ENCODE results near the gene PPP2R5D. TPM values are rescaled to one million over a fixed set of nuclear protein-coding genes. Genes with fewer than 3 reads are reported as not detected.
A peak's percentile ranks its signal among the peaks of the same experiment; 100 is the strongest.

Gene PPP2R5D
- total RNA-seq, 4 donors from 2014 or later: 38.0 to 87.5 (median 52.9) TPM

DNA sequence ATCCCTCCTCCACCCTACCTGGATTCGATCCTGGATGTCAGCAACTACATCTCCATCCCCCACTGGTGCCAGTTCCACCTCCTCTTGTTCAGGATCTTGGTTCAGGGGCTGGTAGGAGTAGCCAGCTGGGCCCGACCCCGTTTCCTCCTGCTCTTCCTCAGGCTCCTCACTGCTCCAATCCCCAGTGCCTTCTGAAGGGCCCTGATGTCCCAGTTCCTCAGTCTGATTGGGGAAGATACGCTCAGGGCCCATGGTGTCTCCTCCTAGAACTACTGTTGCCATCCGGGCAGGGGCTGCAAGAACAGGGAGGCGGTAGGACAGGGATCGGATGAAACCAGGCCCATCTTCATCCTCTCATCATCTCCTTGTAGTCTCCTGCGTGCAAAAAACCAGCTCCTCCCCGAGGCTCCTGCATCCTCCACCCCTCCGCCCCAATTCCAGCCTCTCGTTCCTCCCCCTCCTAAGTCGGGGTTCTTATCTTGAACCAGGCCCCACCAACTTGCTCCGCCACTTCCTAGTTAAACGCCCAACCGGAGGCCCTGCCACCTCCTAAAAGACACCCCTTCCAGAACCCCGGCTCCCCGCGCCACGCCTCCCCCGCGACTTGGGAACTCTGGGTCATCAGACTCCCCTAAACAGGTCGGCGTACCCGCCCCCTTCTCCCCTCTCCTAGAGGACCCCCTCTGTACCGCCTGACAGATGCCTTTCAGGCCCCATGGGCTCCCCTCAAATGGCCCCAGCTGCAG lies 28.9 kb downstream of the PPP2R5D start:
- H3K27me3 ChIP-seq: no peaks in the 10 kb centered on the region
- H3K27ac ChIP-seq: peak overlapping the region; percentile 76 to 92 (median 85)
- H3K4me1 ChIP-seq: peaks cover 26 to 43% (median 34%) of the 10 kb centered on the region in 4 donors
- intact Hi-C loops (cut with DNase I; ENCODE audit: low total_unique reads) (no loop called here), in situ Hi-C loops (cut with MboI; ENCODE audit: low pct_ligation_motif_present in 1 of 4, low pct_unique_long_range_greater_than_20kb in 1 of 4, low sequenced_read_pairs in 3 of 4) (no loop called here)
- WGBS, 2 donors (ENCODE audit: low coverage in 1 of 2): 2 to 15% methylated on average over 4 to 25 of the region's 25 CpGs
- peaks cover 0 to 3% (median 1%) of the 10 kb centered on the region in 4 donors for H3K36me3 ChIP-seq
- DNase-seq: no peak
- TF ChIP-seq EP300 (IDR thresholded peaks at IDR 0.05; ENCODE audit: low read depth) (no peak), POLR2AphosphoS5 (IDR thresholded peaks at IDR 0.05) (no peak), POLR2A (IDR thresholded peaks at IDR 0.05) (no peak)
- TF ChIP-seq, protein P1, sequence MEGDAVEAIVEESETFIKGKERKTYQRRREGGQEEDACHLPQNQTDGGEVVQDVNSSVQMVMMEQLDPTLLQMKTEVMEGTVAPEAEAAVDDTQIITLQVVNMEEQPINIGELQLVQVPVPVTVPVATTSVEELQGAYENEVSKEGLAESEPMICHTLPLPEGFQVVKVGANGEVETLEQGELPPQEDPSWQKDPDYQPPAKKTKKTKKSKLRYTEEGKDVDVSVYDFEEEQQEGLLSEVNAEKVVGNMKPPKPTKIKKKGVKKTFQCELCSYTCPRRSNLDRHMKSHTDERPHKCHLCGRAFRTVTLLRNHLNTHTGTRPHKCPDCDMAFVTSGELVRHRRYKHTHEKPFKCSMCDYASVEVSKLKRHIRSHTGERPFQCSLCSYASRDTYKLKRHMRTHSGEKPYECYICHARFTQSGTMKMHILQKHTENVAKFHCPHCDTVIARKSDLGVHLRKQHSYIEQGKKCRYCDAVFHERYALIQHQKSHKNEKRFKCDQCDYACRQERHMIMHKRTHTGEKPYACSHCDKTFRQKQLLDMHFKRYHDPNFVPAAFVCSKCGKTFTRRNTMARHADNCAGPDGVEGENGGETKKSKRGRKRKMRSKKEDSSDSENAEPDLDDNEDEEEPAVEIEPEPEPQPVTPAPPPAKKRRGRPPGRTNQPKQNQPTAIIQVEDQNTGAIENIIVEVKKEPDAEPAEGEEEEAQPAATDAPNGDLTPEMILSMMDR (IDR thresholded peaks at IDR 0.05): no peak
- H3K9me3 ChIP-seq: no peaks in the 10 kb centered on the region
- peak overlapping the region; percentile 34 to 94 (median 62) for H3K4me3 ChIP-seq

DNA sequence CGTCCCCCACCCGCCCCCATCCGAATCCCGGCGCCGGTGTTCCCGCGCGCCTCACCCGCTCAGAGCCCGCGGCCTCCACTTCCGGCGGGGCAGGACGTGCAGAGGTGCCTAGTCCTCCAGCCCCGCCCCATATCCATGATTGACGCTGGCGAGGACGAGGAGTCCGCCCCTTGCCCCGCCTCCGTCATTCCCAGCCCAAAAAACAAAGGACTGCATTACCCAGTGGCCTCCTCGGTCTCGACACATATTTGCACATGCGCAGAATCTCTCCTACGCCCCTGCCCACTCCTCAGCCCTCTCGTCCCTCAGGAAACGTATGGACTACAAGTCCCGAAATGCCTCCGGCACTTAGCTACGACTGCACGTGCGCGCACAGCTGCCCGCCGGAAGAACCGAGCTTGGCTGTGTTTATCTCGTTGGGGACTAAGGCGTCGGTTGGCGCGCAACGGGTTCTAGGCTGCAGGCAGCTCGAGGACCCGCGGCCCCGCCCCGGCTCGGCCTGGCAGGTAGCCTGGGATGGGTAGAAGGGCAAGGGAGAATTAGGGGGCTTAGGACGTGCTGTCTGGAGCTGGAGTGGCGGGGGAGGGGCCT lies 29.6 kb downstream of the PPP2R5D start, which contains the start of the genes KLHDC3 and MEA1:
Gene KLHDC3, plus strand, starts transcription at position 407 of the 591 bp plus-strand sequence. CDS start 2,944 bp downstream, outside the sequence.
Gene MEA1, minus strand, starts transcription at position 104 of the 591 bp plus-strand sequence. CDS start 133 bp downstream, outside the sequence.
- in situ Hi-C loops (cut with MboI; ENCODE audit: low pct_ligation_motif_present in 1 of 4, low pct_unique_long_range_greater_than_20kb in 1 of 4, low sequenced_read_pairs in 3 of 4): no loop called here
- peak; percentile 100 for DNase-seq

DNA sequence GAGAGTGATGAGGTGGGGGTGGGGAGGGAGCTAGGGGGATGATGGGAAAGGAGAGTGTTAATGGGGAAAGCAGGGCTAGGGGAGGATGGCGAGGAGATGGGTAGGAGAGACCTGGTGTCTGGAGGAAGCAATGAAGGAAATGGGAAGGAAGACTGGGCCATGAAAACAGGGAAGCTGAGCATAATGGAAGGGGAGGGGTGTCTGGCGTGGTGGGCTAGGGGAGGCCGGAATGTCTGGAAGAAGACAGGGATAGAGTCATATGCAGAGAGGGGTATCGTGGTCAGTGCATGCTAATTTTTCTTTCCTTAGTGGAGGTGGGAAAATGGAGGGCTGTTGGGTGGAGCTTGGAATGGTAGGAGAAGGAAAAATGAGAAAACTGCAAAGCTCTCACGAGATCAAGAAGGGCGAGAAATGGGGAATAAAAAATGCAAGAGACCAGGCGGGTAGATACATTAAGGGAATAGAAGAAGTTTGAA lies 30.1 kb downstream of the PPP2R5D start:
- WGBS, 2 donors (ENCODE audit: low coverage in 1 of 2): 0 to 1% methylated on average over 7 of the region's 7 CpGs
- intact Hi-C loops (cut with DNase I; ENCODE audit: low total_unique reads): no loop called here

More for the DNA sequence above, 29.6 kb downstream of the PPP2R5D start, which contains the start of the genes KLHDC3 and MEA1:
- Histone ChIP-seq H3K9me3 (no peaks in the 10 kb centered on the region), H3K27ac (peak within 1 kb of the TSS; percentile 76 to 92 (median 85)), H3K4me3 (peak within 1 kb of the TSS; percentile 60 to 94 (median 62)), H3K36me3 (peaks cover 0 to 7% (median 2%) of the 10 kb centered on the region in 4 donors), H3K4me1 (peaks cover 26 to 43% (median 34%) of the 10 kb centered on the region in 4 donors), H3K27me3 (no peaks in the 10 kb centered on the region)
- 0% methylated on average over 38 of the region's 51 CpGs; no CpG with 5 or more reads in 1 of the 2 donors for WGBS, 2 donors (ENCODE audit: low coverage in 1 of 2)
- intact Hi-C loops (cut with DNase I; ENCODE audit: low total_unique reads): no loop called here
- TF ChIP-seq POLR2AphosphoS5 (IDR thresholded peaks at IDR 0.05) (peak; percentile 73 to 88 (median 79)), POLR2A (IDR thresholded peaks at IDR 0.05) (peak; percentile 56), EP300 (IDR thresholded peaks at IDR 0.05; ENCODE audit: low read depth) (no peak)

DNA sequence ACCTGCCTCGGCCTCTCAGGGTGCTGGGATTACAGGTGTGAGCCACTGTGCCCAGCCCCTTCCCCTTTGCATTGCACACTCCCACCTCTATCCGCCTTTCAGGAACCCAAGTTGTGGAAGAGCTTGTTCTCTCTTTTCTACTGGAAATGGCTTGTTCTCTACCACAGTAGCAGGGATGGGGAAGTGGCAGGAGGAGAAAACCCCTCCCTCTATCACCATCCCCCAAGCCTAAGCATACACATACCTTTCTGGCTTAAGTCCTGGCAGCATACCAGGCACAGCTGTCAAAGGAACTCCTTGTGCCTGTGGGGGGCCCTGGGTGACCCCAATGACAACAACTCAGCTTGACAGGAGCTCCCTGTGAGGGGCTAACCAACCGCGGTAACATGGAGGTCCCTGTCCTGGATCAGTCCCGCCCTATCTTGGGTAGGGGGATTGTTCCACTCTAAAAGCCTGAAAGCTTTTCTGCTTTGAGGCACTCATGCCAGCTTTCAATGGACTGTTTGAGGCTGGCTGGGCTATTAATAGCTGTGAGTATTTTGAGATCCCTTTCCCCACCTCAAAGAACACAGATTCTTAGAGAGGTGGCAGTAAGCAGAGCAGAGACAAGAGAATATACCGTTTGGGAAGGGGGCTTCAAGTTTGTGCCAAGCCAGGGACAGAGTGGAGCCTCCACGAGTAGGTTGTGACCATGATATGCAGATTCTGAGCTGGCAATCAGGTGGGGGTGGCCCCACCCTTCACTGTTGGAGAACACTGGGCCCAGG lies 32.0 kb downstream of the PPP2R5D start:
- H3K4me1 ChIP-seq: peaks cover 29 to 51% (median 42%) of the 10 kb centered on the region in 4 donors

More for the DNA sequence above, 30.1 kb downstream of the PPP2R5D start:
- peak overlapping the region; percentile 60 to 94 (median 62) for H3K4me3 ChIP-seq
- no peaks in the 10 kb centered on the region for H3K27me3 ChIP-seq
- in situ Hi-C loops (cut with MboI; ENCODE audit: low pct_ligation_motif_present in 1 of 4, low pct_unique_long_range_greater_than_20kb in 1 of 4, low sequenced_read_pairs in 3 of 4): no loop called here
- no peaks in the 10 kb centered on the region for H3K9me3 ChIP-seq
- peak overlapping the region; percentile 76 to 89 (median 83) for H3K27ac ChIP-seq
- H3K36me3 ChIP-seq: peaks cover 0 to 7% (median 2%) of the 10 kb centered on the region in 4 donors
- TF ChIP-seq, protein P1 (IDR thresholded peaks at IDR 0.05): no peak
- no peak for TF ChIP-seq POLR2A (IDR thresholded peaks at IDR 0.05)
- no peak for TF ChIP-seq EP300 (IDR thresholded peaks at IDR 0.05; ENCODE audit: low read depth)
- TF ChIP-seq POLR2AphosphoS5 (IDR thresholded peaks at IDR 0.05): no peak
- DNase-seq: no peak
- peaks cover 26 to 43% (median 34%) of the 10 kb centered on the region in 4 donors for H3K4me1 ChIP-seq

More for the DNA sequence above, 32.0 kb downstream of the PPP2R5D start:
- intact Hi-C loops (cut with DNase I; ENCODE audit: low total_unique reads): no loop called here
- Histone ChIP-seq H3K4me3 (no peak overlapping the region), H3K27ac (no peak overlapping the region), H3K36me3 (peaks cover 0 to 7% (median 2%) of the 10 kb centered on the region in 4 donors), H3K27me3 (no peaks in the 10 kb centered on the region), H3K9me3 (no peaks in the 10 kb centered on the region)
- 73% methylated on average over 7 of the region's 7 CpGs; no CpG with 5 or more reads in 1 of the 2 donors for WGBS, 2 donors (ENCODE audit: low coverage in 1 of 2)
- in situ Hi-C loops (cut with MboI; ENCODE audit: low pct_ligation_motif_present in 1 of 4, low pct_unique_long_range_greater_than_20kb in 1 of 4, low sequenced_read_pairs in 3 of 4): no loop called here
- TF ChIP-seq POLR2AphosphoS5 (IDR thresholded peaks at IDR 0.05): no peak
- TF ChIP-seq, protein P1 (IDR thresholded peaks at IDR 0.05): no peak
- no peak for TF ChIP-seq POLR2A (IDR thresholded peaks at IDR 0.05)
- TF ChIP-seq EP300 (IDR thresholded peaks at IDR 0.05; ENCODE audit: low read depth): no peak
- no peak for DNase-seq
